ENCODE results near the gene GDPD5.
A peak's percentile ranks its signal among the peaks of the same experiment; 100 is the strongest.

Gene GDPD5

DNA sequence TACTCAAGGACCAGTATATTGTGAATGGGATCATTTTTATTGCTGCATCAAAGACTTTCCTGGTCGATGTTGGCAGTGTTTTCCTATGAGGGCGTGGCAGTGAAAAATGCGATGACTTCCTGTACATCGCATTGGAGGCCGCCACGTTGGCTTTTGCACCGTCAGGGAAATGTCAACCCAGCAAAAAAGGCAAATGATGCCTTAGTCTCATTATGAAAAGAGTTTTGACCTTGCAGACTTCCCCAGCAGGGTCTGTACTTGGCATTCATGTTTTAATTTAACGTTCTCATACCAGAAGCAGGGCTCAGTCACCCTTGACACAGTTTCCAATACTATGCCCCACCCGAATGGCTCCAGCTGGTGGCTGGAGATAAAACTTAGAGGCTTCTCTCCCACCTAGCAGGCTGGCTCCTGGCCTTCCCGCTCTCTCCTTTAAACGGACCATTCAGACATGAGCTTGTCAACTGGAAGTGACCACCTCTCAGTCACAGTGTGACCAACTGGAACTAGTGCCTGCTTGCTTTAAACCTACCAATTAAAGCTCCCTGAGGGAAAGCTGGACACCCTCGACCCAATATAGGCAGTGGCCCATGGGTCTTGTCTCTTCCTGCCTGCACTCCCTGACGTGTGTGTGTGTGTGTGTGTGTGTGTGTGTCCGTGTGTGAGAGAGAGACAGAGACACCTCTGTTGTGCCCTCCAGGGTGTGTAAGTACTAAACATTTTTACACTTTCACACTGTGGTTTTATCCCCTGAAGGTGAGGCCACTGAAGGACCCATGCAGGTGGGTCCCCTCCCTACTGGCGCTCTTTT, 8.7 kb upstream of the GDPD5 start:
- DNase-seq: no peak

DNA sequence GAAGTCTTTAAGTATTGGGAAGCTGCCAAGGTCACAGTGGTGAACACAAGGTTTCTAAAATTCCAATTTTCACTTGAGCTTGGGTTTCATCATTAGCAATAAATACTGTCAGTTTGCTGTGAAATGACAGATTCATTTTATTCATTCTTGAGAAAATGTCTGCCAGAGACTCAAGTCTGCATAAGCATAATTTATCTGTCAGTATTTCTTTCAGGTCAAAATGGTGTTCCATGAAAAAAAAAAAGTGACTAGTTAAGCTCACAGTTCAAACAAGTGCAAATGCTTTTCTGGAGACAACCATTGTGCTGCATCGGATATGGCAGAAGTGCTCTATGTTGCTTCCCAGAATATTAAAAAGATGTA, 8.1 kb upstream of the GDPD5 start:
- DNase-seq: no peak

DNA sequence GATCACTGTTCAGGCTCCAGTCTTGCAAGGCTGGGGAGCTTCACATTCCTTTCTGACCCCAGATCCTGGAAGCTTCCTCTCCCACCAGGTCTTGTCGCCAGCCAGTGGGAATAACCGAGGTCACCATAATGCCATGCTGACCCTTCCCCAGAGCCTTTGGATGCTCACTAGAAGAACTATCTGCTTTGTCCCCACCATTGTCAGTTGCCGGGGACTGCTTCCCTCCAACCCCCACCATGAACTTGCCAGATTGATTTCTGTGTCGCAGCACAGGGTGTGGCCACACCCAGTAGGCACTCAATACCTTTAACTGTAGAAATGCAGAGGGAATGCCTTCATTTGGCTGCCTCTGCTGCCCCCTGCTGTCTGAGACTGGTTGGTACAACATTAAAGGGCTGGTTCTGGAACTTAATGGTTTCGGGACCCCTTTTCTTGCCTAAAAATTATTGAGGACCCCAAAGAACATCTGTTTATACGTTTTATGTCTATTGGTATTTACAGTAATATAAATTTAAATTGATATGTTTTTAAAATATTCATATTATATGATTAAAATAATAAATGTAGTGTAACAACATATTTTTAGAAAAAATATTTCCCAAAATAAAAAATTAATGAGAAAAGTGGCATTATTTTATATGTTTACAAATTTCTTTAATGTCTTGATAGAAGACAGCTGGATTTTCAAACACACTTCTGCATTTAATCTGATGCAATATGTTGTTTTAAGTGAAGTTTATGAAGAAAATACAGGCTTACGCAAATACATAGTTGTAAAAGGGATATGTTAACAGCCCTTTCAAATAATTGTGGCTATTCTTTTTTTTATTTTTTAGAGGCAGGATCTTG, 6.7 kb upstream of the GDPD5 start:
- peak; percentile 69 to 75 for DNase-seq

DNA sequence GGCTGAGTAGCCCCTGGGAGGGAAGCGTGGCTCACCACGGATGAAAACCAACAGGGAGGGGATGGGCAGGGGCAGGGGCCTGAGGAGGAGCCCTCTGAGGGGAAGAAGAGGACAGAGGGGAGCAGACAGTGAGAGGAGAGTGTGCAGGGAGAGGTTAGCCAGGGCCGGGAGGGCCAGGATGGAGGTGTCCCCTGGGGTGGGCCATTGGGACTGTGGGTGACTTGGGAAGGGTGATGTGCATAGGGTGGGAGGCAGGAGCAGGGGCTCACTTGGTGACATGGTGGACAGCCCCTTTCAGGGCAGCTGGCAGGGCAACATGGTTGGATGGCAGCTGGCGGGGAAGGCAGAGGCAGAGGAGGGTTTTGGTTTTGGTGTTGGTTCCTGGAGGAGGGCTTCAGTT, 5.6 kb upstream of the GDPD5 start:
- DNase-seq: no peak

DNA sequence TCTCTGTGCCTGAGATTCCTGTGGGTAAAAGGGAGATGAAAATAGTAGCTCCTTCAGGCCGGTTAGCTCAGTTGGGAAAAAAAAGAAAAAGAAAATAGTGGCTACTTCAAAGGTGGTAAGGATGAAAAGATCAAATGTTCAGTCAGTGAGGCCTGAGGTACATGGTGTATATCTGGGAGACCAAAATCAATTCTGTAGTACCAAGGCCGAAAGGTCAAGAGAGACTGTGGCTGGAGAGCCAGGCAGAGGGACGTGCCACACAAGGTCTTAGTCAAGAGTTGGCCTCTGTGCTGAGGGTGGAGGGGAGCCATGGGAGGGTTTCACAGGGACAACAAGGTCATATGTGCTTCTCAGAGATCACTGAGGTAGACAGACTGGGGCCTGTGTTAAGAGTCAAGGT, 4.8 kb upstream of the GDPD5 start:
- no peak for DNase-seq

DNA sequence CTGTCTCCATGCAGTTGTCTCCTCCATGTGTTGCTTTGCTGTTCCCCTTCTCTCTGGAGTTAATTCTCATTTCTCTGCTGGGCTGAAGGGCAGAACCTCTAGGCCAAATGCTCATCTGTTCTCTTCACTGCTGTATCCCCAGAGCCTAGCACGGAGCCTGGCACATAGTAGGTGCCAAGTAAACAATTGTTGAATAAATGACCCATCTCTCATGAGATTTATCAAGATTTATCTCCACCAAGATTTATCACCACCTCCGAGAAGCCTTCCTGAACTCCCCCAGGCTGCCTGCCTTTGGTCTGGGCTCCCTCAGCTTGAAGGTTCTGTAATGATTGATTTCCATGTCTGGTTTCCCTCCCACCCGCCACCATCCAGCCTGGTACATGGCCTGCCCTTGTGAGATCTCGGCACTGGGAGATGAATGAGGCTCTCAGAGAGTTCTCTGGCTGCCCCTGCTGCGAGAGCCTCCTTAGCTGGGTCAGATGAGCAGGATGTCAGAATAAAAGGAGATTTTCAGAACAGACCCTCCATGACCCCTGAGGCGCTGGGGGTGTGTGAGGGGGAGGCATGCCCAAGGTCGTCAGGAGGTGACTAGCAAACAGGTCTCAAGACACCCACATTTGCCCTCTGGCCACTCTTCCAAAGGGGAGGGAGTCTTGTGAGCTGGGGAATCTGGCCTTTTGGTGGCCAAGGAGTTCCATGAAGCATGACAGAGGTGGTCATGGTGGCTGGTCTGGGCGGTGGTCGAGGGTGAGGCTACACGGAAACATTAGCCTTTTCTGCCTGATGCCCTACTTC, 2.4 kb upstream of the GDPD5 start:
- no peak for DNase-seq

DNA sequence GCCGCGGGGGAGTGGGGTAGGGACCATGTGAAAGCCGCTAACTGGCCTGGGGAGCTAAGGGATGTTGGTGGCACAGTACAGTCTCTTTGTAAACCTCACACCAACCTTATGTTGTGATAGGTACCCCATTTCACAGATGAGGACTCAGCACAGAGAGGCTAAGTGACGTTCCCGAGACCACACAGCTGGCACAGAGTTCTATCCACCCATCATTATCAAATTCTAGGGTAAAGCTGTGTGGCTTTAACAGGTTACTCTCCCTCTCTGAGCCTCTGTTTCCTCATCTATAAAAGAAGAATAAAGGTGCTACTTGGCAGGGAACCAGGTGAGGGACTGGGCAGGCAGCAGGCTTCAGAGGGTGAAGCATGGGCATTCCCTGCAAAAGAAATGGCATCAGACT, 1.4 kb upstream of the GDPD5 start:
- DNase-seq: no peak

DNA sequence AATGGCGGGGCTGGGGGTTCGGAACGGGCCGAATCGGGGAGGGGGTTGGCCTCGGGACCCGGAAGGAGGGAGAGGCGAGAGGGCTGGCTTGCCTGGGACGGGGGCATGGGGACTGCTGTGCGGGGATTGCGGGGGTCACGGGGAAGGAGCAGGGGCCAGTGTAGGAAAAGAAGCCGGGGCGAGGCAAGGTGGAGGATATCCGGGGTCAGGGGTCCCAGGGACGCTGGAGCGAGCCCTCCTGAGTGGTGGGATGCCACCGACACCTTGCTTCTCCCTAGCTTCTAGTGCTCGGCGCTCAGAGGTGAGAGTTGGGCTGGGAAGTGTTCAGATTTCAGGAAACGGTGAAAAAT, 426 bp upstream of the GDPD5 start:
- no peak for DNase-seq

DNA sequence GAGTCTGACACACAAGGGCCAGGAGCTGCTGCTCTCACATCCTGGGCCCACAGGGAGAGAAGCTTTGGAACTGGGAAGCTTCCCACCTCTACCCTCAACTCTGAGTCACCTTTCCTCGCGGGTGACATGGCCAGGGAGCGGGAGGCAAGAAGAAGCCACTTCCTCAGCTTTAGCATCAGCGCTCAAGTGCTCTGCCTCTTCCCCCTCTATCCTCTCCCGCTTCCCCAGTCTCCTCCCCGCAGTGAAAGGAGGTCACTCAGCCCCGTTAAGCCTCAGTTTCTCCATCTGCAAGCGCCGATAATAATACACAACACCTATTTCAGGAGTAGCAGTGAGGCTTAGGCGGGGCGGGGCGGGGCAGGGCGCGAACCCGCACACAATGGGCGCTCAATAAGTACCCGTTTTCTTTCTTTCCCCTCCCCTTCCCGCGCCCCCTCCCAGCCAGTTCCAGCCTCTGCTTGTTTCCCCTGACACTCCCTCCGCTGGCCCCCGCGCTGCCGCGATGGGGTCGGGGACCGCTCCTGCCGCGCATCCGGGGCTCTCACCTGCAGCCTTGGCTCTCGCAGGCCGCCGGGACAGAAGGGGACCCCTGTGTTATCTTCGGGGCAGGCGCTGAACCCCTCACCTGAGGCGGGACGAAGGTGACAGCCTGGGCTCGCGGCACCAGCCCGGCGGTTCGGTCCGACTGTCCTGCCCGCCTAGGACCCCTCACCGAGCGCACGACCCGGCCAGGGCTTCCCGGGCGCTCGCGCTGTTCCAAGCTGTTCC, 892 bp downstream of the GDPD5 start:
- peak; percentile 11 to 26 for DNase-seq

DNA sequence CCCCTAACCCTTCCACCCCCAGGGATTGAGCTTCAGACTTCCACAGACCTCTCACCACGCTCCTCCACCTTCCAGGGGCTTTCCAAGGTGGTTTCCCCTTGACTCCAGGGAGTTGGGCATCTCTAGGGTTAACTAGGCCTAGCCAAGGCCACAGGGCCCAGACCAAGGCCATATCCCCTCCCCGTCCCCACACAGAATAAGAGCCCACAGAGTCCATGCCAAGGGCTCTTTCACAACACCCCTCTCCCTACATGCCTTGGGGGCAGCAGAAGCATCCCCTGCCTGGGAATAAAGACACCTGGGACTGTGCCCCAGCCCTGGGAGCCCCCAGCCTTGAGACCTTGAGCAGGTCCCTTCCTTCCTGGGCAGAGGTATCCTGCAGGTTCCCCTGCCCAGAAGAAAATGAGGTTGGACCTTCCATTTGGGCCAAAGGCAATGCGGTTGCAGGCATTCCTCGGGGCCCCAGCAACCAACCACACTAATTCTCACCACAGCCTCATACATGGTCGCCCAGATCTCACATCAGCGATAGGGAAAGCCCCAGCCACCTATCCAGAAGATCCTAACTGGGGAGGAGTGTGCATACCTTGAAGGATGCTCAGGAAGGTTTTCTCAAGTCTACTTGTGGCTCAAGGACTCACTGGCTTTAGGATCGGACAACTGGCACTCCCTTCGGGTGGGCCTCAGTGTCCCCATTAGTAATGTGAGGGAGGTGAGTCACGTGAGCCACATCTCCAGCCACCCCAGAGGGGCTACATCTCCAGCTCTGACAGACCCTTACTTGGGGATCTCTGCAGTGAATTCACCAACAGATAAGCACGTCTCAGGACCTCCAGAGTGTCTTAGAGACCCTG, 1.7 kb downstream of the GDPD5 start:
- no peak for DNase-seq

DNA sequence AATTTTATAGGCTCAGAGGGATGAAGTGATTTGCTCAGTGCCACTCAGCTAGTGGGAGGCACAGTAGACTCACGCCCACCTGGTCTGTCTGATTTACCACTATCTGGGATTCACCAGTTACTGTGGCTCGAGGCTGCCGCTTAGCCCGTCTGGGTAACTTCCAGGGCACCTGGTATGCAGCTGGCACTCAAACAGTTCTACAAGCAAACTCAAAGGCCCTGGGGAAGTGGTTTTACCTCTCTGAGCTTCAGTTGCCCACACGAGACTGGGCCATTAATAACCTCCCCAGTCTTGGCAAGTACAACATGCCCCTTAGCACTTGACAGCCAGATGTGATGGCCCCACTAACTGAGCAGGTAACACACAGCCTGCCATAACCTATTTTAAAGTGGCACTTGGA, 2.6 kb downstream of the GDPD5 start:
- no peak for DNase-seq

DNA sequence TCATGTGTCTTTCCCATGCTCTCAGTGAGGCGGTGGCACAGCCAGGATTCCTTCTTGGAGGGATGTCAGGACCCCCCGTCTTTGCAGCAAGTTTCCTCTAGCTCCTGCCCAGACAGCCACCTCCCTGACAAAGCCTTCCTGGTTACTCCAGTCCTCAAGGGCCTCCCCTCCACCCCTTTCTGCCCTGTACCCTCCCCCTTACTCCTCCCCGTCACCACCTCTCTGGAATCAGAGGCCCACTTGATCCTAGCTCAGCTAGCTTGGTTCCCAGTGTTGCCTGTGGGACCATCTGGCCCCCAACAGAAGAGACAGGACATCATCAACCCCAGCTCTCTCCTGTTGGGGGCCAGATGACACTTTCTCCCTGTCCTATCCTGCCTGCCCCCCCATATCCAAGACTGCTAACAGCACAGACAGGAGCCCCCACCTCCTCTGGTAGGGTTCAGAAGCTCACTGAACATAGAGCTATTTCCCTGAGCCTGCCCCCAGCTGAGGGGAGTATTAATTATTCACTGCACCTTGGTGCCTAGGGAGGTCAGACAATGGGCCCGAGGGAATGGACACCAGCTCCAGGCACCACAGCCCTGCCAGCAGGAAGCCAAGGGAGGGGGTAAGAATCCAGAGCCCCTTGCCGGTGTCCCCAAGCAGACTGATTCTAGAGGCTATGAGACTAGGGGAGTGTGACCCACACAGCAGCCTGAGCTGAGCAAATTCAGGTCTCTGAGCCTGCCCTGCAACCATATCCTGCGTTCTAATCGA, 3.3 kb downstream of the GDPD5 start:
- no peak for DNase-seq

DNA sequence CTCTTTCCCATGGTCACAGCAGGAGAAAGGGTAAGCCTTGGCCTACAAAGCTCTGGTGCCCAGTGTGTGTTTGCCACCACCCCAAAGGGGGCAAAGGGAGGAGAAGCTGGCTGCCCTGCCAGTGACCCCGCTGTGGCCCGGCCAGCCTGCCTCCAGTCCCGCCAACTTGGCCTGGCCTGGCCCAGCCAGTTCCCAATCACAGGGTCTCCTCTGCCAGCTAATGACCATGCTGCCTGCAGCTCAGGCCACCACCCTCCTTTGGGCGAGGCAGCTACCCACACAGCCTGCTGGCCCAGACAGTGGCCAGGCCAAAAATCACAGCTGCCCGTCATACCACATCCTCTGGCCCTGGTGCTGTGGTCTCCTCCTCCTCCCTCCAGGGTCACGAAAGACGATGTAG, 5.1 kb downstream of the GDPD5 start:
- DNase-seq: no peak

DNA sequence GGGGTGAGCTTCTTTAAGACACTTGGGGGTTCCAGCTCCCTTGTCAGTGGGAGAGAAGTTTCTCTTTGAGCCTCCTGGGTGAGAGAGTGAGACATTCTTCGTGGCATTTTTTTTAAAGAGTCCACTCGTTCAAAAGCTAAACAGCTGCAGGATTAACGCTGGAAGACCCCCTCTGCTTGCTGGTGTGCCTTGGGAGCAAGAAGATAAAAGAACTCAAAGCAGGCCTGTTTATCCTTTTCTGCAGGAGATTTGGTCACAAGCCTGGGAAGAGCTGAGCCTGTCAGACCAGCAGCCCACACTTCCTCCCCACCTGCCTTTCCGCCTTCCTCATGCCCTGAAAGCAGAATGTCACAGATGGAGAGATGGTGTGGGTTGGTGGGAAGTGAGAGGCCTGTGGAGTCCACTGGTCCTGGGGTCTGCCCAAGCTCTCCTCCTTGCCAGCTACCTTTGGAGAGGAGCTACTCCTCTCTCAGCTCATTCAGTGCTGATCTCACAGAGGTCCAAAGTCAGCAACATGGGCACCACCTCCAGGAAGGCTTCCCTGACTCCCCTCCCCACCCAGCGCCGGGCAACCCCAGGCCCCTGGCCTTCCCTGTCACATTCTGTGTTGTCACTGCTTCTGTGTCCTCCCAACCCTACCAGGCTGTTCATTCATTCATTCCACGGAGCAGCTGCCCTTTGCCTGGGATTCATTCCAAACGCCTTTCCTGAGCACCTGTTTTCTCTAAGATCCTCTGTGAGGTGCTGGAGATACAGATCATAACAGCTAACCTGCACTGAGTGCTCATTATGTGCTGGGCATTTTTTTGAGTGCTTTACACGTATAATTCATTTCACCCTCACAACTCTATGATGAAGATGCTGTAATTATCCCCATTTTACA, 6.7 kb downstream of the GDPD5 start:
- no peak for DNase-seq

DNA sequence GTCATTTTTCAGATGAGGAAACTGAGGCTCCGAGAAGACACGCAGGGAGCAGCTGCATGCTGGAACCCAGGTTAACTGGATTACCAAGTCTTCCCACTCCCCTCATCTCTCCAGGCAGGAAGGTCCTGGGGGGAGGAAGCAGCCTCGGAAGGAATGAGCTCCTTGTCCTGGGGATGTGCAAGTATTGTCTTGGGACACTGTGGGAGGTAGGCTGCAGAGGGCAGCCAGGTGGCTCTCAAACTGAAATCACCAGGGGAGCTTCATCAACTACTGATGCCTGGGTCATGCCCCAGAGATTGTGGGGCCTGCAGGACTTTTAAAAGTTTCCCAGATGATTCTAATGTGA, 7.6 kb downstream of the GDPD5 start:
- no peak for DNase-seq

DNA sequence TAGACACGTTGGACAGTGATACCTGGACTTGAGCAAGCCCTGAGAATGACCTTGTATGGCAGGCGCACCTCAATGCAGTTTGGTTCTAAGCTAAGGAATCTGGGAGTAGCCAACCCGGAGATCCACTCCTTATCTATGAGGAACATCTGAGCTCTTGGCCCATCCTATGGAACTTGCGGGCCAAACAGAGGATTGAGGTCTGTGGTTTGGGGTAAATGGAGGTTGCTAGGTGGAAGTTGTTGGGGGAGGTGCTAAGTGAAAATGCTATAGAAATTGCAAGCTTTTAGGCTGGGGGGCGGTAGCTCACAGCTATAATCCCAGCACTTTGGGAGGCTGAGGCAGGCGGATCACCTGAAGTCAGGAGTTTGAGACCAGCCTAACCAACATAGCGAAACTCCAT, 8.9 kb downstream of the GDPD5 start:
- no peak for DNase-seq

DNA sequence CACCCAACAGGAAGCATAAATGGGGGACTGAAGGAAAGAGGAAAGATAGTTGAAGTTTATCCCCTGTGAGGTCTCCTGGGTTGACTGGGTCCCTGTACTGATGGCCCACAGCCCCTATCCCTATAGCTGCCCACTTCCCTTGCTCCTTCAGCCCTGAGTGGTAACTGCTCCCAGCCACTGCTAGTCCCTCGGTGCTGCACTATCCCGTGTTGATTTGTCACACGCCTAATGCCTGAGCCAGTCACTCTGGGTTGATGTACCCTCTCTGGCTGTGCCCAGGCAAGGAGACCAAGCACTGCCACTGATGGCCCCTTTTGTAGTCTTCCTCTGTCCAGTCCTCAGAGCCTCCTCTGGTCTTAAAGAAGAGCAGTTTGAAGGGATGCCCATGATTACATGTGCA, 9.6 kb downstream of the GDPD5 start:
- DNase-seq: no peak

DNA sequence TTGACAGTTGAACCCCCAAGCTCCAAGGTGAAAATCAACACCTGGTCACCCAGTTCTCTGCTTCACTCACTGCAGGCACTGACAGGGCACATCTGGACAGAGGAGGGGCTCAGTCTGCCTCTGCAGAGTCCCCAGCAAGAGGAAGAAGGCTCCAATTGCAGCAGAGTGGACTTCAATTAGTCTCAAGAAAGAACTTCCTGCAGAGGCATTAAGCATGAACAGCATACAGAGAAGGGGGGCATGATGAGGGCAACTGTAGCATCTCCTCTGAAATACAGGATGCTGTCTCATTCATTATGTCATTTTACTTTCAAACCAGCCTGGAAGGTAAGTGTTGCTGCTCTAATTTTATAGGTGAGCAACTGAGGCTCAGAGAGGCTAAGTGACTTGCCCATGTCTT, 11.1 kb downstream of the GDPD5 start:
- no peak for DNase-seq

DNA sequence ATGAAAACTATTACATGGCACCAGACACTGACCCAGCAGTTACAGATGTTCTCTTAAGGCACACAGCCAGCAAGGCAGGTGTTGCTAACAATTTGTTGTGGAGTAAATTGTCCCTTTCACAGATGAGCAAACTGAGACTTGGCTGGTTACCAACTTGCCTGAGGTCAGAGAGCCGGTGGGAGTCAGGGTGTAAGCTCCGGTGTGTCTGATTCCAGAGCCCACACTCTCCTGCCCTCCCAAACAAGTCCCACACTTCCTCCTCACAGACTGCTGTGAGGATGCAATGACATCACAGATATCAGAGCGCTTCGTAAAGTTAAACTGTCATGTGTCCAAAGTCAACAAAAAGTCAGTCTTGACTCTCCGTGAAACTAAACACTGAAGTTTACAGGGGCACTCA, 12.5 kb downstream of the GDPD5 start:
- no peak for DNase-seq

DNA sequence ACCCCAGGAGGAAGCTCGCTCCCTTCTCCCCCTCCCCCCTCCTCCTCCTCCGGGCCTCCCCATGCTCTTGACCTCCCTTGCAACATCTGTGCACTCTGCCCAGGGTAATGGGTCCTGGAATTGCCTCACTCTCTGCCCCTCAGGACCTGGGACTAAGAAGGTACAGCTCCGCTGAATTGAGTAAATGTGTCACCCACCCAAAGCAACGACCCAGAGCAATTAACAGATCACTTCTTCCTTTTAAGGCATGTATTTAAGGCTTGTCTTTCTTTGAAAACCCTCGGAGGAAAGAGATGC, 15.1 kb downstream of the GDPD5 start:
- DNase-seq: no peak

Measured in Kasumi-1 (cell line).